Measurements from ENCODE around the gene RAD51B. TPM values are rescaled to one million over a fixed set of nuclear protein-coding genes. Genes with fewer than 3 reads are reported as not detected.

RAD51B gene
- total RNA-seq, 1 donor from 2014 or later: 16.7 TPM

- Mint-ChIP-seq H3K9me3 (no peaks in the 10 kb centered on the region), H3K27ac (ENCODE audit: unreplicated experiment) (no peak overlapping the region), H3K4me1 (peaks cover 84% of the 10 kb centered on the region), H3K27me3 (ENCODE audit: low read depth) (no peaks in the 10 kb centered on the region), H3K36me3 (ENCODE audit: low read depth) (no peaks in the 10 kb centered on the region), H3K4me3 (no peak overlapping the region)
- no peak for TF ChIP-seq CTCF (conservative IDR thresholded peaks at IDR 0.05)
- DNase-seq (ENCODE audit: low read depth, low spot score): no peak
Observed at GRCh38 chr14:68246786-68247105, 427.2 kb downstream of the RAD51B start.

GRCh38 chr14:68247274-68247673, 427.7 kb downstream of the RAD51B start:
- no peaks in the 10 kb centered on the region for H3K27me3 Mint-ChIP-seq (ENCODE audit: low read depth)
- H3K9me3 Mint-ChIP-seq: no peaks in the 10 kb centered on the region
- H3K36me3 Mint-ChIP-seq (ENCODE audit: low read depth): no peaks in the 10 kb centered on the region
- TF ChIP-seq CTCF (conservative IDR thresholded peaks at IDR 0.05): no peak
- DNase-seq (ENCODE audit: low read depth, low spot score): no peak
- no peak overlapping the region for H3K27ac Mint-ChIP-seq (ENCODE audit: unreplicated experiment)
- peaks cover 85% of the 10 kb centered on the region for H3K4me1 Mint-ChIP-seq
- H3K4me3 Mint-ChIP-seq: no peak overlapping the region

- TF ChIP-seq CTCF (conservative IDR thresholded peaks at IDR 0.05): no peak
- Mint-ChIP-seq H3K27ac (ENCODE audit: unreplicated experiment) (no peak overlapping the region), H3K9me3 (no peaks in the 10 kb centered on the region), H3K36me3 (ENCODE audit: low read depth) (no peaks in the 10 kb centered on the region), H3K4me1 (peaks cover 87% of the 10 kb centered on the region), H3K4me3 (peak overlapping the region; percentile 25), H3K27me3 (ENCODE audit: low read depth) (no peaks in the 10 kb centered on the region)
- no peak for DNase-seq (ENCODE audit: low read depth, low spot score)
Observed at GRCh38 chr14:68247676-68248268, 428.2 kb downstream of the RAD51B start.

- peak; percentile 17 for DNase-seq (ENCODE audit: low read depth, low spot score)
- peak overlapping the region; percentile 75 for H3K27ac Mint-ChIP-seq (ENCODE audit: unreplicated experiment)
- peaks cover 88% of the 10 kb centered on the region for H3K4me1 Mint-ChIP-seq
- peak overlapping the region; percentile 25 for H3K4me3 Mint-ChIP-seq
- H3K36me3 Mint-ChIP-seq (ENCODE audit: low read depth): no peaks in the 10 kb centered on the region
- no peaks in the 10 kb centered on the region for H3K27me3 Mint-ChIP-seq (ENCODE audit: low read depth)
- TF ChIP-seq CTCF (conservative IDR thresholded peaks at IDR 0.05): peak; percentile 82
- no peaks in the 10 kb centered on the region for H3K9me3 Mint-ChIP-seq
Observed at GRCh38 chr14:68248481-68249255, 429.1 kb downstream of the RAD51B start.

- peak overlapping the region; percentile 29 for H3K4me3 Mint-ChIP-seq
- H3K9me3 Mint-ChIP-seq: no peaks in the 10 kb centered on the region
- no peaks in the 10 kb centered on the region for H3K27me3 Mint-ChIP-seq (ENCODE audit: low read depth)
- H3K4me1 Mint-ChIP-seq: peaks cover 86% of the 10 kb centered on the region
- peak overlapping the region; percentile 94 for H3K27ac Mint-ChIP-seq (ENCODE audit: unreplicated experiment)
- no peak for DNase-seq (ENCODE audit: low read depth, low spot score)
- no peaks in the 10 kb centered on the region for H3K36me3 Mint-ChIP-seq (ENCODE audit: low read depth)
- TF ChIP-seq CTCF (conservative IDR thresholded peaks at IDR 0.05): no peak
Observed at GRCh38 chr14:68249661-68250451, 430.3 kb downstream of the RAD51B start.
